IPS-18c (cell line): ENCODE data around the gene SCP2.

Experiments
- H3K4me3 ChIP-seq: 2 replicates; pipeline ENCODE4 v1.7.0; 2013; ENCODE audit warnings: low read depth, mild to moderate bottlenecking, low read length, moderate library complexity; ENCODE audit not compliant: insufficient read depth
- H3K9me3 ChIP-seq: one replicate; pipeline ENCODE4 v1.6.1; 2013; ENCODE audit warnings: mild to moderate bottlenecking, low read length, moderate library complexity; ENCODE audit not compliant: control insufficient read depth, insufficient read depth

The SCP2 gene

GRCh38 chr1:52913537-52913936 is 13.5 kb upstream of the SCP2 start:
- Histone ChIP-seq H3K4me3 (no peak overlapping the region), H3K9me3 (no peaks in the 10 kb centered on the region)

- H3K9me3 ChIP-seq: no peaks in the 10 kb centered on the region
- no peak overlapping the region for H3K4me3 ChIP-seq
These were observed 12.6 kb upstream of the SCP2 start for GRCh38 chr1:52914463-52914862.

GRCh38 chr1:52915211-52915854 is 11.7 kb upstream of the SCP2 start:
- Histone ChIP-seq H3K4me3 (no peak overlapping the region), H3K9me3 (no peaks in the 10 kb centered on the region)

- Histone ChIP-seq H3K4me3 (no peak overlapping the region), H3K9me3 (no peaks in the 10 kb centered on the region)
These were observed 11.2 kb upstream of the SCP2 start for GRCh38 chr1:52915855-52916220.

GRCh38 chr1:52916241-52916975 is 10.7 kb upstream of the SCP2 start:
- H3K9me3 ChIP-seq: no peaks in the 10 kb centered on the region
- no peak overlapping the region for H3K4me3 ChIP-seq

GRCh38 chr1:52917156-52917555 is 9.9 kb upstream of the SCP2 start:
- Histone ChIP-seq H3K4me3 (no peak overlapping the region), H3K9me3 (no peaks in the 10 kb centered on the region)

GRCh38 chr1:52917581-52917980 is 9.5 kb upstream of the SCP2 start:
- Histone ChIP-seq H3K4me3 (no peak overlapping the region), H3K9me3 (no peaks in the 10 kb centered on the region)

- Histone ChIP-seq H3K4me3 (no peak overlapping the region), H3K9me3 (no peaks in the 10 kb centered on the region)
These were observed 8.9 kb upstream of the SCP2 start for GRCh38 chr1:52918201-52918600.

- Histone ChIP-seq H3K9me3 (no peaks in the 10 kb centered on the region), H3K4me3 (no peak overlapping the region)
These were observed 7.9 kb upstream of the SCP2 start for GRCh38 chr1:52919051-52919722.

GRCh38 chr1:52919723-52920483 is 7.2 kb upstream of the SCP2 start:
- Histone ChIP-seq H3K9me3 (no peaks in the 10 kb centered on the region), H3K4me3 (no peak overlapping the region)

- Histone ChIP-seq H3K9me3 (no peaks in the 10 kb centered on the region), H3K4me3 (peak overlapping the region; percentile 80)
These were observed 6.2 kb upstream of the SCP2 start for GRCh38 chr1:52920791-52921291.

GRCh38 chr1:52925571-52926005 is 1.5 kb upstream of the SCP2 start:
- no peak overlapping the region for H3K4me3 ChIP-seq
- H3K9me3 ChIP-seq: peaks cover 2% of the 10 kb centered on the region

- peak overlapping the region; percentile 76; the same call in 1 of the 2 replicates for H3K4me3 ChIP-seq
- peaks cover 2% of the 10 kb centered on the region for H3K9me3 ChIP-seq
These were observed 238 bp upstream of the SCP2 start for GRCh38 chr1:52926864-52927211.

- peak overlapping the region; percentile 76 for H3K4me3 ChIP-seq
These were observed 934 bp downstream of the SCP2 start for GRCh38 chr1:52928015-52928404.

GRCh38 chr1:52929019-52929418 is 1.9 kb downstream of the SCP2 start:
- peaks cover 2% of the 10 kb centered on the region for H3K9me3 ChIP-seq
- H3K4me3 ChIP-seq: no peak overlapping the region

More at GRCh38 chr1:52928015-52928404, 934 bp downstream of the SCP2 start:
- H3K9me3 ChIP-seq: peaks cover 2% of the 10 kb centered on the region

- Histone ChIP-seq H3K9me3 (no peaks in the 10 kb centered on the region), H3K4me3 (no peak overlapping the region)
These were observed 10.5 kb downstream of the SCP2 start for GRCh38 chr1:52937433-52938182.

GRCh38 chr1:52938183-52938451 is 11.0 kb downstream of the SCP2 start:
- H3K4me3 ChIP-seq: no peak overlapping the region
- H3K9me3 ChIP-seq: no peaks in the 10 kb centered on the region
